ENCODE results near the gene ANAPC15.

- TF ChIP-seq CTCF (conservative IDR thresholded peaks at IDR 0.05 in 1 of 2, IDR thresholded peaks at IDR 0.05 in 1 of 2; ENCODE audit: extremely low read depth in 1 of 2, insufficient read depth in 1 of 2, low read depth in 1 of 2, low read length in 2 of 2) (no peak), EZH2 (IDR thresholded peaks at IDR 0.05; ENCODE audit: borderline replicate concordance, low read length) (no peak)
These were observed 3.7 kb upstream of the ANAPC15 start for GRCh38 chr11:72116019-72116755.

Measured in mammary epithelial cell (primary cell).